ENCODE data around the gene SRSF3.

The SRSF3 gene

GRCh38 chr6:36641543-36641942, 47.4 kb downstream of the SRSF3 start:
- no peak overlapping the region for H3K4me3 ChIP-seq (ENCODE audit: low read length)
- DNase-seq (ENCODE audit: low read depth): no peak
- no peak for TF ChIP-seq CTCF (conservative IDR thresholded peaks at IDR 0.05; ENCODE audit: low read length)

GRCh38 chr6:36642913-36643817, 49.0 kb downstream of the SRSF3 start:
- DNase-seq (ENCODE audit: low read depth): peak; percentile 87
- H3K4me3 ChIP-seq (ENCODE audit: low read length): no peak overlapping the region
- TF ChIP-seq CTCF (conservative IDR thresholded peaks at IDR 0.05; ENCODE audit: low read length): no peak

GRCh38 chr6:36643977-36644376, 49.8 kb downstream of the SRSF3 start:
- TF ChIP-seq CTCF (conservative IDR thresholded peaks at IDR 0.05; ENCODE audit: low read length): no peak
- no peak for DNase-seq (ENCODE audit: low read depth)
- no peak overlapping the region for H3K4me3 ChIP-seq (ENCODE audit: low read length)

GRCh38 chr6:36649086-36649485, 54.9 kb downstream of the SRSF3 start:
- no peak overlapping the region for H3K4me3 ChIP-seq (ENCODE audit: low read length)
- TF ChIP-seq CTCF (conservative IDR thresholded peaks at IDR 0.05; ENCODE audit: low read length): no peak
- DNase-seq (ENCODE audit: low read depth): no peak

GRCh38 chr6:36649701-36650484, 55.7 kb downstream of the SRSF3 start:
- TF ChIP-seq CTCF (conservative IDR thresholded peaks at IDR 0.05; ENCODE audit: low read length): no peak

GRCh38 chr6:36650848-36651478, 56.8 kb downstream of the SRSF3 start:
- H3K4me3 ChIP-seq (ENCODE audit: low read length): no peak overlapping the region
- no peak for DNase-seq (ENCODE audit: low read depth)
- TF ChIP-seq CTCF (conservative IDR thresholded peaks at IDR 0.05; ENCODE audit: low read length): no peak

More at GRCh38 chr6:36649701-36650484, 55.7 kb downstream of the SRSF3 start:
- H3K4me3 ChIP-seq (ENCODE audit: low read length): no peak overlapping the region
- DNase-seq (ENCODE audit: low read depth): no peak

Data from AG10803 (cell line).